ENCODE results near the gene DEPDC1B.
"Not testable (repeated sequence)": the region's sequence is repeated elsewhere in the genome, so short reads cannot be mapped to it uniquely, and the experiment has no call there.

Gene DEPDC1B

GRCh38 chr5:60640901-60641300, 59.1 kb downstream of the DEPDC1B start:
- DNase-seq: no peak

- no peak for DNase-seq
Observed at GRCh38 chr5:60639544-60639943, 60.4 kb downstream of the DEPDC1B start.

- DNase-seq: no peak
Observed at GRCh38 chr5:60638300-60638699, 61.7 kb downstream of the DEPDC1B start.

GRCh38 chr5:60636644-60637043, 63.3 kb downstream of the DEPDC1B start:
- no peak for DNase-seq

GRCh38 chr5:60636001-60636400, 64.0 kb downstream of the DEPDC1B start:
- DNase-seq: no peak

- no peak for DNase-seq
Observed at GRCh38 chr5:60634051-60634450, 65.9 kb downstream of the DEPDC1B start.

GRCh38 chr5:60633341-60633740, 66.6 kb downstream of the DEPDC1B start:
- DNase-seq: no peak

GRCh38 chr5:60632153-60632552, 67.8 kb downstream of the DEPDC1B start:
- DNase-seq: no peak

GRCh38 chr5:60630836-60631235, 69.1 kb downstream of the DEPDC1B start:
- no peak for DNase-seq

GRCh38 chr5:60630179-60630578, 69.8 kb downstream of the DEPDC1B start:
- DNase-seq: no peak

GRCh38 chr5:60624875-60625274, 75.1 kb downstream of the DEPDC1B start:
- DNase-seq: not testable (repeated sequence)

- not testable (repeated sequence) for DNase-seq
Observed at GRCh38 chr5:60620752-60621151, 79.2 kb downstream of the DEPDC1B start.

- DNase-seq: no peak
Observed at GRCh38 chr5:60613826-60614225, 86.1 kb downstream of the DEPDC1B start.

GRCh38 chr5:60611099-60611740, 88.7 kb downstream of the DEPDC1B start:
- DNase-seq: no peak

GRCh38 chr5:60604771-60605170, 95.2 kb downstream of the DEPDC1B start:
- DNase-seq: no peak

- no peak for DNase-seq
Observed at GRCh38 chr5:60598424-60598823, 101.5 kb downstream of the DEPDC1B start.

- no peak for DNase-seq
Observed at GRCh38 chr5:60597572-60598320, 102.2 kb downstream of the DEPDC1B start.

GRCh38 chr5:60594715-60595477, 105.1 kb downstream of the DEPDC1B start:
- no peak for DNase-seq

GRCh38 chr5:60590172-60590571, 109.8 kb downstream of the DEPDC1B start:
- DNase-seq: no peak

GRCh38 chr5:60587312-60587711, 112.7 kb downstream of the DEPDC1B start:
- not testable (repeated sequence) for DNase-seq

GRCh38 chr5:60586307-60586901, 113.6 kb downstream of the DEPDC1B start:
- no peak for DNase-seq

GRCh38 chr5:60585618-60586017, 114.3 kb downstream of the DEPDC1B start:
- no peak for DNase-seq

- no peak for DNase-seq
Observed at GRCh38 chr5:60584304-60584703, 115.7 kb downstream of the DEPDC1B start.
